GM18526 (cell line): ENCODE data around the gene VCAN.

ENCODE experiments used
- POLR2A ChIP-seq: IDR thresholded peaks from 3 replicates; pipeline ENCODE4 v1.6.1; 2011; ENCODE audit not compliant: insufficient read length; ENCODE audit errors: extremely low read depth

Gene VCAN

GRCh38 chr5:83590966-83591365, 119.4 kb downstream of the VCAN start:
- TF ChIP-seq POLR2A, result no peak

DNA sequence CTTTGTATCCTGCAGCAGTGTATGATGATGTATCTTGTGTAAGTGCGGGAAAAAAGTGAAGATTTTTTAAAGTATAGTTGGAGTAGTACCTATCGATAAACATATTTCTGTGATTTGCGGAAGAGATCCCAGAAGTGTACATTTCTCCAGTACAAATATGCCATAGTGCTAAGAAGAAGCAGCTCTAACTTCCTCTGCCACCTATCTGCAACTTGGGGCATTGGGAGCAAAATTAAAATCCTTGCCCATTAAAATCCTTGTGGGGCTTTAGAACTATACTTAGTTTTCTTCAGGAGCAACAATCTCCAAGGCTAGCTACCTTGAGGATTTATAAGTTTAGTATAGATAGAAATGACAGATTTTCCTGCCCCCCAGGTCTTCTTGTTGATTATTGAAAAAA, 123.7 kb downstream of the VCAN start:
- no peak for TF ChIP-seq POLR2A

- TF ChIP-seq POLR2A, result no peak
These were observed 136.6 kb downstream of the VCAN start for GRCh38 chr5:83608122-83608521.

- no peak for TF ChIP-seq POLR2A
These were observed 143.3 kb downstream of the VCAN start for GRCh38 chr5:83614841-83615240.

DNA sequence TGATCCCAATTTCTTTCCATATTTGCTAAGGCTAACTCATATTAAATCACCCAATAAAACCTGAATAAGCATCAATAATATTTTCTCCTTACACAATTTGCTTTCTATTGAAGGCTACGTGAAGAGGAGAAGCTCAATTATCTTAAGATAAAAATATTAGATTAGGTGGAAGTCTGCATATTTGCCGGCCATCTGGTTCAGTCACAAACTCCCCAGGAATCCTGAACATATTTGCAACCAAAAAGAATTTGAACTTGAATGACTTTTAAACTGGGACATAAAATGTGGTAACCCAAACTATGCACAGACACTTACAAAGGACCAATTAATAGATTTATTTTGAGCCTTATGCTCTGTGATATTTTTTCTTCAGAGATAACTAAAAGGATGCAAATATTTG, 156.8 kb downstream of the VCAN start:
- TF ChIP-seq POLR2A, result no peak
